Measurements from ENCODE around the gene ZSWIM2.

DNA sequence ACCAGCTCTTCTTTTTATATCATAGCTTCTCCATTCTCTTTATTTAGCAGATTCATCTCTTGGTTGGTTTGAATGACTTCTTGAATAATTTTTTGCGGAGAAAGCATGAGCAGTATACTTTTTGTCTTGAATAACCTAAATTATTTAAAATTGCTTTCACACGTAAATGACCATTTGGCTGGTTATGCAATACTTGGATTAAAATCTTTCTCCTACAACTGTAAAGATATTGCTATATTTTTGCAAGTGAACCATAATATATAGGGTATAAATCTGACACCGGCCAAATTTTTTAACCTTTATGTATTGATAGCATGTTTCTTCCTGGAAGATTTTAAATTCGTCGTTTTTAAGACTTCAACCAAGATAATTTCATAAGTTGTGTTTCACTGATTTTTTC, 6.2 kb upstream of the ZSWIM2 start:
- TF ChIP-seq SIN3A (IDR thresholded peaks at IDR 0.05; ENCODE audit: low read depth), result no peak
- TF ChIP-seq, protein P1, sequence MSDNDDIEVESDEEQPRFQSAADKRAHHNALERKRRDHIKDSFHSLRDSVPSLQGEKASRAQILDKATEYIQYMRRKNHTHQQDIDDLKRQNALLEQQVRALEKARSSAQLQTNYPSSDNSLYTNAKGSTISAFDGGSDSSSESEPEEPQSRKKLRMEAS (IDR thresholded peaks at IDR 0.05), result no peak
- TF ChIP-seq, protein P2, sequence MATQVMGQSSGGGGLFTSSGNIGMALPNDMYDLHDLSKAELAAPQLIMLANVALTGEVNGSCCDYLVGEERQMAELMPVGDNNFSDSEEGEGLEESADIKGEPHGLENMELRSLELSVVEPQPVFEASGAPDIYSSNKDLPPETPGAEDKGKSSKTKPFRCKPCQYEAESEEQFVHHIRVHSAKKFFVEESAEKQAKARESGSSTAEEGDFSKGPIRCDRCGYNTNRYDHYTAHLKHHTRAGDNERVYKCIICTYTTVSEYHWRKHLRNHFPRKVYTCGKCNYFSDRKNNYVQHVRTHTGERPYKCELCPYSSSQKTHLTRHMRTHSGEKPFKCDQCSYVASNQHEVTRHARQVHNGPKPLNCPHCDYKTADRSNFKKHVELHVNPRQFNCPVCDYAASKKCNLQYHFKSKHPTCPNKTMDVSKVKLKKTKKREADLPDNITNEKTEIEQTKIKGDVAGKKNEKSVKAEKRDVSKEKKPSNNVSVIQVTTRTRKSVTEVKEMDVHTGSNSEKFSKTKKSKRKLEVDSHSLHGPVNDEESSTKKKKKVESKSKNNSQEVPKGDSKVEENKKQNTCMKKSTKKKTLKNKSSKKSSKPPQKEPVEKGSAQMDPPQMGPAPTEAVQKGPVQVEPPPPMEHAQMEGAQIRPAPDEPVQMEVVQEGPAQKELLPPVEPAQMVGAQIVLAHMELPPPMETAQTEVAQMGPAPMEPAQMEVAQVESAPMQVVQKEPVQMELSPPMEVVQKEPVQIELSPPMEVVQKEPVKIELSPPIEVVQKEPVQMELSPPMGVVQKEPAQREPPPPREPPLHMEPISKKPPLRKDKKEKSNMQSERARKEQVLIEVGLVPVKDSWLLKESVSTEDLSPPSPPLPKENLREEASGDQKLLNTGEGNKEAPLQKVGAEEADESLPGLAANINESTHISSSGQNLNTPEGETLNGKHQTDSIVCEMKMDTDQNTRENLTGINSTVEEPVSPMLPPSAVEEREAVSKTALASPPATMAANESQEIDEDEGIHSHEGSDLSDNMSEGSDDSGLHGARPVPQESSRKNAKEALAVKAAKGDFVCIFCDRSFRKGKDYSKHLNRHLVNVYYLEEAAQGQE (IDR thresholded peaks at IDR 0.05; ENCODE audit: low read depth), result no peak
- TF ChIP-seq, protein P3, sequence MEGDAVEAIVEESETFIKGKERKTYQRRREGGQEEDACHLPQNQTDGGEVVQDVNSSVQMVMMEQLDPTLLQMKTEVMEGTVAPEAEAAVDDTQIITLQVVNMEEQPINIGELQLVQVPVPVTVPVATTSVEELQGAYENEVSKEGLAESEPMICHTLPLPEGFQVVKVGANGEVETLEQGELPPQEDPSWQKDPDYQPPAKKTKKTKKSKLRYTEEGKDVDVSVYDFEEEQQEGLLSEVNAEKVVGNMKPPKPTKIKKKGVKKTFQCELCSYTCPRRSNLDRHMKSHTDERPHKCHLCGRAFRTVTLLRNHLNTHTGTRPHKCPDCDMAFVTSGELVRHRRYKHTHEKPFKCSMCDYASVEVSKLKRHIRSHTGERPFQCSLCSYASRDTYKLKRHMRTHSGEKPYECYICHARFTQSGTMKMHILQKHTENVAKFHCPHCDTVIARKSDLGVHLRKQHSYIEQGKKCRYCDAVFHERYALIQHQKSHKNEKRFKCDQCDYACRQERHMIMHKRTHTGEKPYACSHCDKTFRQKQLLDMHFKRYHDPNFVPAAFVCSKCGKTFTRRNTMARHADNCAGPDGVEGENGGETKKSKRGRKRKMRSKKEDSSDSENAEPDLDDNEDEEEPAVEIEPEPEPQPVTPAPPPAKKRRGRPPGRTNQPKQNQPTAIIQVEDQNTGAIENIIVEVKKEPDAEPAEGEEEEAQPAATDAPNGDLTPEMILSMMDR (IDR thresholded peaks at IDR 0.05 in 2 of 3, conservative IDR thresholded peaks at IDR 0.05 in 1 of 3; ENCODE audit: borderline replicate concordance in 1 of 3, insufficient read depth in 1 of 3, low read depth in 2 of 3, low read length in 2 of 3), result no peak
- TF ChIP-seq, protein P4, sequence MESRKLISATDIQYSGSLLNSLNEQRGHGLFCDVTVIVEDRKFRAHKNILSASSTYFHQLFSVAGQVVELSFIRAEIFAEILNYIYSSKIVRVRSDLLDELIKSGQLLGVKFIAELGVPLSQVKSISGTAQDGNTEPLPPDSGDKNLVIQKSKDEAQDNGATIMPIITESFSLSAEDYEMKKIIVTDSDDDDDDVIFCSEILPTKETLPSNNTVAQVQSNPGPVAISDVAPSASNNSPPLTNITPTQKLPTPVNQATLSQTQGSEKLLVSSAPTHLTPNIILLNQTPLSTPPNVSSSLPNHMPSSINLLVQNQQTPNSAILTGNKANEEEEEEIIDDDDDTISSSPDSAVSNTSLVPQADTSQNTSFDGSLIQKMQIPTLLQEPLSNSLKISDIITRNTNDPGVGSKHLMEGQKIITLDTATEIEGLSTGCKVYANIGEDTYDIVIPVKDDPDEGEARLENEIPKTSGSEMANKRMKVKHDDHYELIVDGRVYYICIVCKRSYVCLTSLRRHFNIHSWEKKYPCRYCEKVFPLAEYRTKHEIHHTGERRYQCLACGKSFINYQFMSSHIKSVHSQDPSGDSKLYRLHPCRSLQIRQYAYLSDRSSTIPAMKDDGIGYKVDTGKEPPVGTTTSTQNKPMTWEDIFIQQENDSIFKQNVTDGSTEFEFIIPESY (IDR thresholded peaks at IDR 0.05; ENCODE audit: extremely low read depth, insufficient replicate concordance, low read length), result no peak

Data from HCT116 (cell line).